Measurements from ENCODE around the gene ISCA1. TPM values are rescaled to one million over a fixed set of nuclear protein-coding genes. Genes with fewer than 3 reads are reported as not detected.

Gene ISCA1
- total and polyA plus RNA-seq, 2 of the 8 experiments (the other 6 are each of a cell fraction or from before 2014, with no cell fraction given), result 35.0 to 40.0 TPM

DNA sequence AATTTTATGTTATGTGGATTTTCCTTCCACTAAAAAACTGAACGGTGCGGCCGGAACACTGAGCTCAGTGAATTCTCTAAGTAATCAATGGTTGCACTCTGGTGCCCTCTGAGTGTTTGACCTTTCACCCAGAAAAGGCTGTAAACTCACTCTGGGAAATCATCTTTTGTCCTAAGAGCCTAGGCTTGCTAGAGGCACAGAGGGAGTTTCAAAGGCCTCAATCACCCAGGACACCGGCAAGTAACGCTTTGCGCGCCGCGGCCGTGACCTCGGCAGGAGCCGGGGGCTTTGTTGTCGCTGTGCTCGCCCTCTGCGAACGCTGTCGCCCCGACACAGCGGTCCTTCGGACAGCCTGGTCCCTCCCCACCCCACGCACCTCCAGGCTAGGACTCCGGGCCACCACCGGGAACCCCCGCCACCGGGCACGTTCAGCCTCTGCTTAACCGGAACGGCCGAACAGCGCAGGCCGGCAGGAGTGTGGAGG is 703 bp downstream of the ISCA1 start:
- CTCF ChIA-PET (ENCODE audit: partially characterized antibody), result interaction anchor here (1.0 kb wide), 2 partner anchors 40 to 79 kb away, joined by 3 read pairs; no protein-coding TSS in a partner anchor
- Histone ChIP-seq H3K14ac (ENCODE audit: insufficient read length) (no peak overlapping the region), H3K27me3 (replicated peaks in 1 of 4; ENCODE audit: control insufficient read depth in 3 of 4, extremely low read depth in 1 of 4, insufficient read depth in 3 of 4, low read length in 3 of 4) (no peaks in the 10 kb centered on the region; a peak in 1 of 7 replicates), H3K79me2 (ENCODE audit: control insufficient read depth in 1 of 2, insufficient read depth in 2 of 2, low read length in 2 of 2) (peaks cover 9 to 45% of the 10 kb centered on the region in 2 experiments), H4K91ac (replicated peaks; ENCODE audit: insufficient read length, low read length) (peak overlapping the region; percentile 4), H2BK5ac (ENCODE audit: low read depth, low read length) (peak overlapping the region; percentile 94), H3K4me2 (ENCODE audit: insufficient read depth in 1 of 2, low read depth in 2 of 2, low read length in 2 of 2) (peak overlapping the region; percentile 81 to 90), H3K18ac (ENCODE audit: extremely low read depth, low read length) (no peak overlapping the region), H2BK120ac (replicated peaks; ENCODE audit: low read depth, low read length) (no peak overlapping the region), H2BK15ac (ENCODE audit: low read length) (0 out of 2 replicates have a peak overlapping the region, but pooled peaks have one; percentile 5), H3K79me1 (ENCODE audit: low read depth, low read length) (peaks cover 3% of the 10 kb centered on the region; the same call in 1 of the 2 replicates), H3K4ac (replicated peaks; ENCODE audit: insufficient read length, low read depth, low read length) (peak overlapping the region; percentile 36), H3K56ac (replicated peaks; ENCODE audit: insufficient read length, low read depth, low read length) (peak overlapping the region; percentile 26), H3K9ac (replicated peaks in 1 of 4; ENCODE audit: extremely low read depth in 1 of 4, low read depth in 3 of 4, low read length in 3 of 4) (peak overlapping the region; percentile 88 to 97 (median 92)), H2AK5ac (ENCODE audit: low read depth, low read length) (no peak overlapping the region), H3K23ac (ENCODE audit: insufficient read length) (no peak overlapping the region), H4K5ac (ENCODE audit: insufficient read length, low read depth, low read length) (peak overlapping the region; percentile 94), H4K8ac (ENCODE audit: extremely low read depth, insufficient read depth, low read length) (peak overlapping the region; percentile 93; the same call in 1 of the 2 replicates), H3K23me2 (ENCODE audit: low read depth, low read length) (peaks cover 7% of the 10 kb centered on the region), H3K4me1 (replicated peaks in 1 of 4; ENCODE audit: control insufficient read depth in 3 of 4, insufficient read depth in 4 of 4, low read length in 3 of 4) (peaks cover 0 to 9% (median 5%) of the 10 kb centered on the region in 4 experiments; a peak in 5 of 7 replicates), H2BK20ac (ENCODE audit: low read length) (no peak overlapping the region), H3K4me3 (ENCODE audit: extremely low read depth in 1 of 4, insufficient read depth in 2 of 4, low read depth in 3 of 4, low read length in 4 of 4) (peak overlapping the region; percentile 88 to 96 (median 93)), H4K20me1 (replicated peaks in 1 of 2; ENCODE audit: control insufficient read depth in 1 of 2, insufficient read depth in 2 of 2, low read length in 2 of 2) (peaks cover 0 to 4% of the 10 kb centered on the region in 2 experiments), H3K27ac (ENCODE audit: low read depth, low read length) (peak overlapping the region; percentile 90), H2AFZ (ENCODE audit: low read length) (peak overlapping the region; percentile 36), H3K36me3 (ENCODE audit: control insufficient read depth in 2 of 4, insufficient read depth in 4 of 4, low read length in 3 of 4) (peaks cover 0 to 11% (median 3%) of the 10 kb centered on the region in 4 experiments; a peak in 4 of 8 replicates), H2BK12ac (ENCODE audit: low read depth, low read length) (peak overlapping the region; percentile 72; the same call in 1 of the 2 replicates), H3K9me3 (ENCODE audit: insufficient read depth in 2 of 2, low read depth in 1 of 2, low read length in 1 of 2) (no peaks in the 10 kb centered on the region)
- FAIRE-seq, result no peak
- POLR2A ChIA-PET (ENCODE audit: partially characterized antibody), result interaction anchor here (0.7 to 2.4 kb wide), 8 partner anchors 11 to 186 kb away, joined by 3 to 17 read pairs (median 4); partner anchors contain the start of gene GOLM1
- WGBS, 2 experiments (ENCODE audit: extremely low coverage in 1 of 2, insufficient coverage in 1 of 2, insufficient read length in 1 of 2, insufficient replicate concordance in 2 of 2, low coverage in 1 of 2, low lambda C conversion rate in 2 of 2, missing lambda C conversion rate in 1 of 2), result 1% methylated on average over 30 of the region's 31 CpGs; no CpG with 5 or more reads in 1 of the 2 experiments
- DNase-seq (ENCODE audit: low read depth in 1 of 2, low spot score in 2 of 2), result no peak
- TF ChIP-seq SP4 (IDR thresholded peaks at IDR 0.05; ENCODE audit: low read length) (no peak), TAF1 (IDR thresholded peaks at IDR 0.05; ENCODE audit: low read depth, low read length) (peak; percentile 2; the same call in 1 of the 2 replicates), RFX5 (IDR thresholded peaks at IDR 0.05; ENCODE audit: borderline replicate concordance, low read depth, low read length) (no peak), RBBP5 (IDR thresholded peaks at IDR 0.05; ENCODE audit: borderline replicate concordance, low read depth, low read length) (0 out of 2 replicates have a peak, but pooled peaks have one; percentile 75), POLR2AphosphoS5 (IDR thresholded peaks at IDR 0.05; ENCODE audit: low read depth, low read length) (peak; percentile 61; the same call in 1 of the 2 replicates), POLR2A (IDR thresholded peaks at IDR 0.05; ENCODE audit: control extremely low read depth in 1 of 2, low read depth in 2 of 2, low read length in 2 of 2) (peak in 1 of 2 experiments; percentile 72; a peak in 1 of 3 replicates), KDM4A (IDR thresholded peaks at IDR 0.05; ENCODE audit: low read depth, low read length, severe bottlenecking) (peak; percentile 33), PHF8 (conservative IDR thresholded peaks at IDR 0.05; ENCODE audit: low read depth, low read length) (peak; percentile 80; the same call in 1 of the 2 replicates), SIRT6 (IDR thresholded peaks at IDR 0.05; ENCODE audit: low read length) (no peak), TBP (IDR thresholded peaks at IDR 0.05; ENCODE audit: low read depth, low read length) (peak; percentile 18; the same call in 1 of the 2 replicates), TAF7 (optimal IDR thresholded peaks at IDR 0.05; ENCODE audit: borderline replicate concordance, low read depth, low read length) (peak; percentile 33), MAFK (IDR thresholded peaks at IDR 0.05; ENCODE audit: low read depth, low read length) (no peak), ASH2L (IDR thresholded peaks at IDR 0.05; ENCODE audit: low read length) (peak; percentile 46)

All from H1 (cell line).